HEK293T (cell line): ENCODE data around the gene GAS2L2.

Experiments
- ARNT ChIP-seq: fragments of 450-650 bp; IDR thresholded peaks from 2 replicates; pipeline ENCODE4 v1.6.1; 2017; ENCODE audit warnings: mild to moderate bottlenecking
- BHLHE40 ChIP-seq: fragments of 450-650 bp; IDR thresholded peaks from 2 replicates; pipeline ENCODE4 v1.6.1; 2016; ENCODE audit warnings: mild to moderate bottlenecking, moderate library complexity, borderline replicate concordance
- ELF4 ChIP-seq: fragments of 450-650 bp; IDR thresholded peaks from 2 replicates; pipeline ENCODE4 v1.6.1; 2017; ENCODE audit warnings: antibody characterized with exemption
- FOXA1 ChIP-seq: fragments of 450-650 bp; IDR thresholded peaks from 2 replicates; pipeline ENCODE4 v1.6.1; 2016; ENCODE audit warnings: mild to moderate bottlenecking
- NFRKB ChIP-seq: fragments of 450-650 bp; IDR thresholded peaks from 2 replicates; pipeline ENCODE4 v1.6.1; 2016; ENCODE audit warnings: mild to moderate bottlenecking, moderate library complexity
- SUZ12 ChIP-seq: fragments of 450-650 bp; IDR thresholded peaks from 2 replicates; pipeline ENCODE4 v1.6.1; 2016; ENCODE audit warnings: mild to moderate bottlenecking
- ZNF384 ChIP-seq: fragments of 450-650 bp; IDR thresholded peaks from 2 replicates; pipeline ENCODE4 v1.6.1; 2016

GRCh38 chr17:35745749-35746320 lies 7.2 kb downstream of the GAS2L2 start:
- TF ChIP-seq ARNT: no peak
- TF ChIP-seq ELF4: no peak
- TF ChIP-seq NFRKB: no peak
- no peak for TF ChIP-seq ZNF384
- TF ChIP-seq SUZ12: no peak
- no peak for TF ChIP-seq FOXA1
- TF ChIP-seq BHLHE40: no peak
